Liver (tissue), 9 donors: ENCODE results near the gene SMG5. TPM values are rescaled to one million over a fixed set of nuclear protein-coding genes. Genes with fewer than 3 reads are reported as not detected.

ENCODE experiments used
- DNase-seq: peaks from one replicate; pipeline ENCODE4 v3.0.0-alpha.2; 2017; ENCODE audit warnings: low spot score
- H3K27ac ChIP-seq, 2 donors: one replicate each; pipeline ENCODE4 v1.7.0; 2013; ENCODE audit warnings: inconsistent platforms in 2 of 2, low read length in 2 of 2, control low read depth in 1 of 2, low read depth in 1 of 2, mild to moderate bottlenecking in 1 of 2
- H3K27me3 ChIP-seq, 4 donors: one replicate each; pipeline versions ENCODE4 v1.6.1 to v1.7.0; 2013; ENCODE audit warnings: low read length in 3 of 4, inconsistent platforms in 1 of 4, mild to moderate bottlenecking in 1 of 4, moderate library complexity in 1 of 4; ENCODE audit not compliant: control insufficient read depth in 4 of 4, insufficient read depth in 4 of 4
- H3K36me3 ChIP-seq, 4 donors: one replicate each; pipeline versions ENCODE4 v1.6.1 to v1.7.0; 2013; ENCODE audit warnings: low read length in 3 of 4, mild to moderate bottlenecking in 3 of 4, low read depth in 1 of 4, moderate library complexity in 1 of 4; ENCODE audit not compliant: control insufficient read depth in 4 of 4, insufficient read depth in 3 of 4
- H3K4me1 ChIP-seq, 4 donors: one replicate each; pipeline versions ENCODE4 v1.6.1 to v1.7.0; 2013; ENCODE audit warnings: low read length in 3 of 4, mild to moderate bottlenecking in 3 of 4, moderate library complexity in 1 of 4; ENCODE audit not compliant: control insufficient read depth in 4 of 4, insufficient read depth in 4 of 4
- H3K4me3 ChIP-seq, 3 donors: one replicate each; pipeline versions ENCODE4 v1.6.1 to v1.7.0; 2013; ENCODE audit warnings: low read length in 3 of 3, control low read depth in 1 of 3, low read depth in 1 of 3, mild to moderate bottlenecking in 1 of 3
- H3K9ac ChIP-seq, 2 donors: one replicate each; pipeline ENCODE4 v1.7.0; 2013; ENCODE audit warnings: low read length in 2 of 2, mild to moderate bottlenecking in 2 of 2, moderate library complexity in 2 of 2, control low read depth in 1 of 2, low read depth in 1 of 2
- H3K9me3 ChIP-seq, 4 donors: one replicate each; pipeline versions ENCODE4 v1.6.1 to v1.7.0; 2013; ENCODE audit warnings: low read length in 3 of 4; ENCODE audit not compliant: control insufficient read depth in 4 of 4
- ATF3 ChIP-seq: IDR thresholded peaks from 2 replicates; pipeline ENCODE4 v1.6.1; 2016; ENCODE audit warnings: antibody characterized with exemption
- CTCF ChIP-seq: fragments of 150-350 bp; IDR thresholded peaks from 2 replicates; pipeline ENCODE4 v1.5.1; 2017; ENCODE audit warnings: improper control_type of control experiment, low read depth, low read length; ENCODE audit not compliant: missing input control
- EGR1 ChIP-seq, 2 donors: IDR thresholded peaks; 2 replicates each; pipeline ENCODE4 v1.6.1; 2016 to 2018; ENCODE audit warnings: antibody characterized with exemption in 2 of 2, low read depth in 2 of 2
- FOXA1 ChIP-seq: IDR thresholded peaks from 2 replicates; pipeline ENCODE4 v1.6.1; 2016; ENCODE audit warnings: antibody characterized with exemption
- FOXA2 ChIP-seq: IDR thresholded peaks from 2 replicates; pipeline ENCODE4 v1.6.1; 2016; ENCODE audit warnings: antibody characterized with exemption
- GABPA ChIP-seq, 2 donors: IDR thresholded peaks in 1 of 2; conservative IDR thresholded peaks in 1 of 2; 2 replicates each; pipeline ENCODE4 v1.6.1; 2016; ENCODE audit warnings: antibody characterized with exemption in 2 of 2, mild to moderate bottlenecking in 1 of 2, moderate library complexity in 1 of 2
- HNF4A ChIP-seq, 2 donors: conservative IDR thresholded peaks; 2 replicates each; pipeline ENCODE4 v1.6.1; 2016; ENCODE audit warnings: antibody characterized with exemption in 2 of 2, mild to moderate bottlenecking in 2 of 2
- HNF4G ChIP-seq: IDR thresholded peaks from 2 replicates; pipeline ENCODE4 v1.6.1; 2016; ENCODE audit warnings: antibody characterized with exemption
- JUND ChIP-seq, 2 donors: IDR thresholded peaks; 2 replicates each; pipeline ENCODE4 v1.6.1; 2016; ENCODE audit warnings: antibody characterized with exemption in 2 of 2
- MAX ChIP-seq: IDR thresholded peaks from 2 replicates; pipeline ENCODE4 v1.6.1; 2016; ENCODE audit warnings: antibody characterized with exemption
- NR2F2 ChIP-seq: IDR thresholded peaks from 2 replicates; pipeline ENCODE4 v1.6.1; 2016; ENCODE audit warnings: antibody characterized with exemption
- RAD21 ChIP-seq, 2 donors: IDR thresholded peaks; 2 replicates each; pipeline ENCODE4 v1.6.1; 2016; ENCODE audit warnings: antibody characterized with exemption in 2 of 2, mild to moderate bottlenecking in 2 of 2
- REST ChIP-seq: IDR thresholded peaks from 2 replicates; pipeline ENCODE4 v1.6.1; 2016; ENCODE audit warnings: antibody characterized with exemption, mild to moderate bottlenecking
- RXRA ChIP-seq, 2 donors: IDR thresholded peaks; 2 replicates each; pipeline ENCODE4 v1.6.1; 2017 to 2018; ENCODE audit warnings: antibody characterized with exemption in 2 of 2, mild to moderate bottlenecking in 1 of 2
- SP1 ChIP-seq: IDR thresholded peaks from 2 replicates; pipeline ENCODE4 v1.6.1; 2018; ENCODE audit warnings: antibody characterized with exemption, mild to moderate bottlenecking
- TAF1 ChIP-seq: conservative IDR thresholded peaks from 2 replicates; pipeline ENCODE4 v1.6.1; 2016; ENCODE audit warnings: antibody characterized with exemption, mild to moderate bottlenecking
- YY1 ChIP-seq: IDR thresholded peaks from 2 replicates; pipeline ENCODE4 v1.6.1; 2016; ENCODE audit warnings: antibody characterized with exemption, mild to moderate bottlenecking
- ZBTB33 ChIP-seq: IDR thresholded peaks from 2 replicates; pipeline ENCODE4 v1.6.1; 2016; ENCODE audit warnings: antibody characterized with exemption
- WGBS: extraction: QIAGEN DNeasy Blood & Tissue Kit; methylation state at CpG from one replicate; pipeline ENCODE4 v1.1.7; 2013; 5-methylcytosine and 5-hydroxymethylcytosine counted together
- polyA plus RNA-seq, 2 donors: library from polyadenylated mRNA; stranded (reverse) in 1 of 2; unstranded in 1 of 2; fragments of 200-250 nt in 1 of 2; fragments of >200 nt in 1 of 2; fragmentation: Nextera tagmentation in 1 of 2; extraction: Ambion mirVana in 1 of 2; gene quantifications; one replicate each; pipeline versions ENCODE4 v1.2.1 to v1.2.3, GENCODE V29; 2013 to 2015
- total RNA-seq, 2 donors: library from RNA; depleted of rRNA; stranded (reverse); fragments of >200 nt; gene quantifications; one replicate each; pipeline ENCODE4 v1.2.3, GENCODE V29; 2014
- donor health status: healthy.
- donor health status: healthy.
- donor health status: healthy.
- donor health status: healthy.
- donor health status: healthy.

SMG5 gene
- total and polyA plus RNA-seq, 4 donors: 22.9 to 59.1 (median 35.7) TPM

GRCh38 chr1:156308078-156308477 is 25.5 kb upstream of the SMG5 start:
- Histone ChIP-seq H3K27ac (no peak overlapping the region), H3K36me3 (peaks cover 21 to 57% (median 43%) of the 10 kb centered on the region in 4 donors), H3K9me3 (no peaks in the 10 kb centered on the region), H3K4me3 (no peak overlapping the region), H3K27me3 (no peaks in the 10 kb centered on the region), H3K9ac (no peak overlapping the region), H3K4me1 (no peaks in the 10 kb centered on the region)
- TF ChIP-seq FOXA2: no peak
- no peak for TF ChIP-seq CTCF
- TF ChIP-seq ATF3: no peak
- TF ChIP-seq RXRA (IDR thresholded peaks at IDR 0.05): no peak
- TF ChIP-seq GABPA (IDR thresholded peaks at IDR 0.05 in 1 of 2, conservative IDR thresholded peaks at IDR 0.05 in 1 of 2): no peak
- no peak for TF ChIP-seq SP1
- TF ChIP-seq HNF4A (conservative IDR thresholded peaks at IDR 0.05): no peak
- TF ChIP-seq REST: no peak
- no peak for DNase-seq

GRCh38 chr1:156305215-156305614 is 22.6 kb upstream of the SMG5 start:
- no peaks in the 10 kb centered on the region for H3K27me3 ChIP-seq
- H3K9ac ChIP-seq: no peak overlapping the region
- peaks cover 0 to 11% (median 6%) of the 10 kb centered on the region in 4 donors for H3K4me1 ChIP-seq
- WGBS: 83% methylated on average over 2 of the region's 2 CpGs
- H3K4me3 ChIP-seq: no peak overlapping the region
- H3K27ac ChIP-seq: no peak overlapping the region
- no peaks in the 10 kb centered on the region for H3K9me3 ChIP-seq
- H3K36me3 ChIP-seq: peaks cover 13 to 31% (median 25%) of the 10 kb centered on the region in 4 donors
- TF ChIP-seq SP1 (no peak), CTCF (no peak), REST (no peak), GABPA (IDR thresholded peaks at IDR 0.05 in 1 of 2, conservative IDR thresholded peaks at IDR 0.05 in 1 of 2) (no peak), HNF4G (no peak), MAX (no peak), ZBTB33 (no peak), HNF4A (conservative IDR thresholded peaks at IDR 0.05) (no peak), JUND (IDR thresholded peaks at IDR 0.05) (no peak), YY1 (no peak), FOXA1 (no peak), RAD21 (IDR thresholded peaks at IDR 0.05) (no peak), RXRA (IDR thresholded peaks at IDR 0.05) (no peak), ATF3 (no peak), NR2F2 (no peak), EGR1 (IDR thresholded peaks at IDR 0.05; ENCODE audit: low read depth in 2 of 2) (no peak), TAF1 (no peak)
- DNase-seq: no peak
